IPS DF 6.9 (cell line): Measurements from ENCODE around the gene NR1H3.

Source experiments
- DNase-seq: peaks from one replicate; pipeline ENCODE4 v3.0.0-alpha.2; 2013; ENCODE audit warnings: low read depth, low spot score
- H3K27ac ChIP-seq: one replicate; pipeline ENCODE4 v1.5.1; 2013; ENCODE audit warnings: low read length, control low read depth
- H3K27me3 ChIP-seq: 2 replicates; pipeline ENCODE4 v1.6.1; 2013; ENCODE audit warnings: mild to moderate bottlenecking, low read length; ENCODE audit not compliant: control insufficient read depth, insufficient read depth
- H3K36me3 ChIP-seq: 2 replicates; pipeline ENCODE4 v1.6.1; 2013; ENCODE audit warnings: low read length; ENCODE audit not compliant: control insufficient read depth, insufficient read depth
- H3K4me1 ChIP-seq: 2 replicates; pipeline ENCODE4 v1.6.1; 2013; ENCODE audit warnings: low read length; ENCODE audit not compliant: control insufficient read depth, insufficient read depth
- H3K4me3 ChIP-seq: 2 replicates; pipeline ENCODE4 v1.5.1; 2013; ENCODE audit warnings: mild to moderate bottlenecking, low read length
- H3K9me3 ChIP-seq: 2 replicates; pipeline ENCODE4 v1.6.1; 2013; ENCODE audit warnings: low read length, inconsistent platforms; ENCODE audit not compliant: control insufficient read depth, insufficient read depth
- WGBS: extraction: QIAGEN DNeasy Blood & Tissue Kit; methylation state at CpG from one replicate; pipeline ENCODE4 v1.1.7; 2013; ENCODE audit warnings: mixed read lengths, missing lambda C conversion rate; ENCODE audit not compliant: insufficient read length, insufficient coverage; 5-methylcytosine and 5-hydroxymethylcytosine counted together

NR1H3 gene

DNA sequence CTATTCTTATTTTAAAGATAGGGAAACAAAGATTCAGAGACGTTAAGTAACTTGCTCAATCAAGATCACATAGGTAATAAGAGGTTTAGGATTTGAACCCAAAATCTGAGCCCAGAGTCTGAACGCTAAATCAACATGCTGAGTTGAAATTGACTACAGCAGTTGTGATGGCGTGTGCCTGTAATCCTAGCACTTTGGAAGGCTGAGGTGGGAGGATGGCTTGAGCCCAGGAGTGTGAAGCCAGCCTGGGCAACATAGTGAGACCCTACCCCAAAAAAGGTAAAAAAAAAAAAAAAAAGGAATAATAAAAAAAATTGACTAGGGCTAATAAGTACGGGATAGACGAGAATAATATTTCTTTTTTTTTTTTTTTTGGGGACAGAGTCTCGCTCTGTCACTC, 1.4 kb upstream of the NR1H3 start:
- Histone ChIP-seq H3K9me3 (no peaks in the 10 kb centered on the region), H3K36me3 (no peaks in the 10 kb centered on the region; the same call in 1 of the 2 replicates), H3K4me3 (no peak overlapping the region), H3K27ac (no peak overlapping the region), H3K4me1 (peaks cover 3% of the 10 kb centered on the region; the same call in 1 of the 2 replicates), H3K27me3 (no peaks in the 10 kb centered on the region)
- WGBS: no CpG with 5 or more reads among the region's 6 CpGs
- DNase-seq: no peak

DNA sequence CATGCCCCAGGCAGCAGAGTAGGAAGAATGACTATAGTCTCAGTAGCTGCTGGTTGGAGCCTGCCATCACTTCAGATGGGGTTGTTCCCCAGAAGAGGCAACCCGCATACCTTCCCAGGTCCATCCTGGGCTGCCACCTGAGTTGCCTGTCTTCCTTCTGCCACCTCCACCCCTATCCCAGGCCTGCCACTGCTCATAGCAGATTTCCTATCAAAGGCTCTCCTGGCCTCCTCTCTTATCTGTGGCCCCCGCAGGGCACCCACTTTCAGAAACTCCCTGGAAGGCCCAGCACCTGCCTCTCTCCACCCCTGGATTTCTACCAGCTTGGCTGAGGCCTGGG, 649 bp upstream of the NR1H3 start:
- Histone ChIP-seq H3K9me3 (no peaks in the 10 kb centered on the region), H3K27me3 (no peaks in the 10 kb centered on the region), H3K4me3 (no peak overlapping the region; the same call in 1 of the 2 replicates), H3K36me3 (no peaks in the 10 kb centered on the region; the same call in 1 of the 2 replicates), H3K27ac (no peak overlapping the region), H3K4me1 (peaks cover 3% of the 10 kb centered on the region; the same call in 1 of the 2 replicates)
- no peak for DNase-seq
- WGBS: no CpG with 5 or more reads among the region's 2 CpGs

DNA sequence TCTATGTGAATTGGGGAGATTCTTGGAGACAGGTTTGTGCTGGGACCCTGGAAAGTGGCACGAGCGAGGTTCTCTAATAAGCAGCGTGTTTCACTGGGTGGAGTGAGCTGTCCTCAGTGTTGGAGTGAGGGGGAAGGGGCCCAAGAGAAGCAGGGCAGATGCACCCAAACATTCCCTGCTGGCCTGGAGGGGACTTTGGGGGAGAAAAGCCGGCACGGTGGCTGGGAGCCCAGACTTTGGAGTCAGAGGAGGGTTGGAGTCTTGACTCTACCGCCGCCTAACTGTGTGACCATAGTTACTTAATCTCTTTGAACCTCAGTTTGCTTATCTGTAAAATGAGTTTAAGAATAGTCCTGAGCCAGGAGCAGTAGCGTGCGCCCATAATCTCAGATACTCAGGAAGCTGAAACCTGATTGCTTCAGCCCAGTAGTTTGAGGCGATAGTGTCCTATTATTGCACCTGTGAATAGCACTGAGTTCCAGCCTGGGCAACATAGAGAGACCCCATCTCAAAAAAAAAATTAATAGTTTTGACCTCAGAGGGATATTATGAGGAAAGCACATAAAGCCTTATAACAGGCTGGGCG, 614 bp downstream of the NR1H3 start:
- no peaks in the 10 kb centered on the region; the same call in 1 of the 2 replicates for H3K36me3 ChIP-seq
- H3K4me3 ChIP-seq: no peak overlapping the region
- DNase-seq: no peak
- H3K9me3 ChIP-seq: no peaks in the 10 kb centered on the region
- peaks cover 3% of the 10 kb centered on the region; the same call in 1 of the 2 replicates for H3K4me1 ChIP-seq
- H3K27ac ChIP-seq: no peak overlapping the region
- H3K27me3 ChIP-seq: no peaks in the 10 kb centered on the region
- no CpG with 5 or more reads among the region's 11 CpGs for WGBS

DNA sequence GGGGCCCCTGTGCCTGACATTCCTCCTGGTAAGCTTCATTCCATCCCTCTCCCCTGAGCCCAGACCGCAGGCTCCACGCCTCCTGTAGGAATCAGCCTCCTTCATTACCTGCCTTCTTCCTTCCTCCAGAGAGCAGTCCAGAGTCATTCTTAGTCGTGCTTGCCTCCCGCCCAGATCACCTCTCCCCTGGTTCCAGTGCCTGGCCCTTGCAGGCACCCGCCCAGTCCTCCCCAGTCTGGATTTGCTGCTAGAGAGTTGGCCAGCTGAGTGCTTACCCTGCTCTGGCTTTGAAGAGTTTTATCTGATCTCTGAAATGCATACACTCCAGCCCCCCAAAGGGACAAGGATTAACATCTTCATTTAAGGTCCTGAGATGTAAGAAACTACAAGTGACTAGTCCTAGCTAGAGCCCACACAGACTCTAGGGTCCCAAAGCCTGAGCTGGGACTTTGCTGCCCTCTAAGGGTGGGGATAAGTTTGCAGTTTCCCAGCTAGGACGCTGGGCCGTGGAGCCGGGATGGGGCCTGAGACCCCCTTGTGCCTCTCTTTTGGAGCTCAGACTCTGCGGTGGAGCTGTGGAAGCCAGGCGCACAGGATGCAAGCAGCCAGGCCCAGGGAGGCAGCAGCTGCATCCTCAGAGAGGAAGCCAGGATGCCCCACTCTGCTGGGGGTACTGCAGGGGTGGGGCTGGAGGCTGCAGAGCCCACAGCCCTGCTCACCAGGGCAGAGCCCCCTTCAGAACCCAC, 1.6 kb downstream of the NR1H3 start:
- no CpG with 5 or more reads among the region's 10 CpGs for WGBS
- Histone ChIP-seq H3K4me3 (no peak overlapping the region), H3K36me3 (no peaks in the 10 kb centered on the region; the same call in 1 of the 2 replicates), H3K27ac (no peak overlapping the region), H3K27me3 (no peaks in the 10 kb centered on the region), H3K9me3 (no peaks in the 10 kb centered on the region), H3K4me1 (peaks cover 3% of the 10 kb centered on the region; the same call in 1 of the 2 replicates)
- DNase-seq: no peak

DNA sequence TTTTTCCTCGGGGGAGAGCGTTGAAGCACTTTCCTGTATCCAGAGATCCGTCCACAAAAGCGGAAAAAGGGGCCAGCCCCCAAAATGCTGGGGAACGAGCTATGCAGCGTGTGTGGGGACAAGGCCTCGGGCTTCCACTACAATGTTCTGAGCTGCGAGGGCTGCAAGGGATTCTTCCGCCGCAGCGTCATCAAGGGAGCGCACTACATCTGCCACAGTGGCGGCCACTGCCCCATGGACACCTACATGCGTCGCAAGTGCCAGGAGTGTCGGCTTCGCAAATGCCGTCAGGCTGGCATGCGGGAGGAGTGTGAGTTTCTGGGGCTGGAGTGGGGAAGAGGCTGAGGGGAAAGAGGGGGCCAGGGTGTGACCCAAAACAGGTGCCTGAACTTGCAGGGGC, 2.6 kb downstream of the NR1H3 start:
- Histone ChIP-seq H3K36me3 (no peaks in the 10 kb centered on the region; the same call in 1 of the 2 replicates), H3K4me3 (no peak overlapping the region), H3K27me3 (no peaks in the 10 kb centered on the region), H3K4me1 (peaks cover 3% of the 10 kb centered on the region; the same call in 1 of the 2 replicates), H3K27ac (no peak overlapping the region), H3K9me3 (no peaks in the 10 kb centered on the region)
- DNase-seq: no peak
- WGBS: no CpG with 5 or more reads among the region's 19 CpGs

DNA sequence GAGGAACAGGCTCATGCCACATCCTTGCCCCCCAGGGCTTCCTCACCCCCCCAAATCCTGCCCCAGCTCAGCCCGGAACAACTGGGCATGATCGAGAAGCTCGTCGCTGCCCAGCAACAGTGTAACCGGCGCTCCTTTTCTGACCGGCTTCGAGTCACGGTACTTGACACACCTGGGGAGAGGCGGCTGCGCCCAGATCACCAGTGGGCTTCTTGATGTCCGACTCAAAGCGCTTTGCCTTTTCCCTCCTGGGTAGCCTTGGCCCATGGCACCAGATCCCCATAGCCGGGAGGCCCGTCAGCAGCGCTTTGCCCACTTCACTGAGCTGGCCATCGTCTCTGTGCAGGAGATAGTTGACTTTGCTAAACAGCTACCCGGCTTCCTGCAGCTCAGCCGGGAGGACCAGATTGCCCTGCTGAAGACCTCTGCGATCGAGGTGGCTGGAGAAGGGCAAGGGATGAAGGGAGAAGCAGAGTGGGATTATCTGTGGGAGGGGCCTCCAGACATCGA, 3.5 kb downstream of the NR1H3 start:
- Histone ChIP-seq H3K27ac (no peak overlapping the region), H3K36me3 (no peaks in the 10 kb centered on the region; the same call in 1 of the 2 replicates), H3K4me3 (no peak overlapping the region), H3K4me1 (peaks cover 3% of the 10 kb centered on the region; the same call in 1 of the 2 replicates), H3K9me3 (no peaks in the 10 kb centered on the region), H3K27me3 (no peaks in the 10 kb centered on the region)
- no peak for DNase-seq
- no CpG with 5 or more reads among the region's 22 CpGs for WGBS

DNA sequence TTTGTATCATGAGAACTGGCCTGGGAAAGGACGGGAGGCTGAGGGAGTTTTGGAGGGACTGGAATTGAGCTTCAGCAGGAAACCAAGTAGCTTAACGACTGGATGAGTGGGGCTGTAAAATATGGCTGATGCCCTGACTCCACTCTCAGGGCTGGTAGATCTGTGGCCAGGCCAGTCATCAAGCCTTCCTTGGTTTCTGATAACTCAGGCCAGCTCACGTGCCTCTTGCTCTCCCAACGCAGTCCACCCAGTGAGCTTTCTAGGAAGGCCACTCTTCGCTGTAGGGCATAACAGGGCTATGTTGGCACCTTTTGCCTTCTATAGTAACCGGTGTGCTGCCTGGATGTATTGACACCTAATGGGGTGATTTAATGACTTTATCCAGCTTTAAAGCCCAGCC, 6.3 kb downstream of the NR1H3 start:
- WGBS: no CpG with 5 or more reads among the region's 6 CpGs
- Histone ChIP-seq H3K4me3 (no peak overlapping the region), H3K9me3 (no peaks in the 10 kb centered on the region), H3K36me3 (no peaks in the 10 kb centered on the region; the same call in 1 of the 2 replicates), H3K27me3 (no peaks in the 10 kb centered on the region), H3K27ac (no peak overlapping the region), H3K4me1 (peaks cover 8% of the 10 kb centered on the region)
- DNase-seq: no peak

DNA sequence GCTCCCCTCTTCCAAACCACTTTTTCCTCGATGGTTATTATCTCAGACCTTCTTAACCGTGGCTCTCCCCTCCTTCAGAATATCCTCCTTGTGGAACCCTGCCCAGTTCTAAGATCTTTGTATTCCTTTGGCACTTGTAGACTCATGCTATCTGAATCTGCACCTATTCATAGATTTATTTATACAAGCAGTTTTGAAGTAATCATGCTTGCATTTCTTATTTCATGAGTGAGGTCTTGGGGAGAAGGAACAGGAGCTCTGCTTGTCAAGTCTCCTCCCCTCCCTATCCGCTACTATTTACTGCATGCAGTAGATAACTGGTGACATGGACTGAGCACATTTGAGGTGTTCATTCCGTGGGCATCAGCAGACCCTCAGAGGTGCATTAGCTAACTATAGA, 6.7 kb downstream of the NR1H3 start:
- Histone ChIP-seq H3K4me1 (peaks cover 5% of the 10 kb centered on the region; the same call in 1 of the 2 replicates), H3K27me3 (no peaks in the 10 kb centered on the region), H3K27ac (no peak overlapping the region), H3K4me3 (no peak overlapping the region), H3K9me3 (no peaks in the 10 kb centered on the region), H3K36me3 (no peaks in the 10 kb centered on the region; the same call in 1 of the 2 replicates)
- DNase-seq: no peak
- WGBS: no CpG with 5 or more reads among the region's 4 CpGs

DNA sequence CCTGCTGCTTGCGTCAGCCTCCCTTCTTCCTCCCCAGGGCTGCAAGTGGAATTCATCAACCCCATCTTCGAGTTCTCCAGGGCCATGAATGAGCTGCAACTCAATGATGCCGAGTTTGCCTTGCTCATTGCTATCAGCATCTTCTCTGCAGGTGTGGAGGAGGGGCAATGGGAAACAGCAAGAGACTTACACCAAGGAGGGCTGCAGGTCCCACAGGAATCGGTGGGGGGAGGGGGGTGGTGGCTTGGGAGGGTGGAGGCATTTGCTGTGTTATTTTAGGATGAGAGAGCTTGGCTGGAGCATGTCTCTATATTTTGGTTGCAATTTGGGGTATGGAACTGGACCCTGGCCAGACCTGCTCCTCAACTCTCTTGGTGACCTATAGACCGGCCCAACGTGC, 10.1 kb downstream of the NR1H3 start:
- Histone ChIP-seq H3K27ac (no peak overlapping the region), H3K4me1 (peaks cover 6% of the 10 kb centered on the region; the same call in 1 of the 2 replicates), H3K9me3 (no peaks in the 10 kb centered on the region), H3K4me3 (no peak overlapping the region), H3K27me3 (no peaks in the 10 kb centered on the region), H3K36me3 (no peaks in the 10 kb centered on the region)
- WGBS: no CpG with 5 or more reads among the region's 6 CpGs
- no peak for DNase-seq

DNA sequence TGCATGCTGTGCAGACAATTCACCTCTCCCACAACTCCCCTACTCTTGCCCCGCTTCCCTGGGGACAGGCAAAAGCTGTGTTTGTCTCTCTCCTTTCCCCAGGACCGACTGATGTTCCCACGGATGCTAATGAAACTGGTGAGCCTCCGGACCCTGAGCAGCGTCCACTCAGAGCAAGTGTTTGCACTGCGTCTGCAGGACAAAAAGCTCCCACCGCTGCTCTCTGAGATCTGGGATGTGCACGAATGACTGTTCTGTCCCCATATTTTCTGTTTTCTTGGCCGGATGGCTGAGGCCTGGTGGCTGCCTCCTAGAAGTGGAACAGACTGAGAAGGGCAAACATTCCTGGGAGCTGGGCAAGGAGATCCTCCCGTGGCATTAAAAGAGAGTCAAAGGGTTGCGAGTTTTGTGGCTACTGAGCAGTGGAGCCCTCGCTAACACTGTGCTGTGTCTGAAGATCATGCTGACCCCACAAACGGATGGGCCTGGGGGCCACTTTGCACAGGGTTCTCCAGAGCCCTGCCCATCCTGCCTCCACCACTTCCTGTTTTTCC, 10.7 kb downstream of the NR1H3 start:
- no CpG with 5 or more reads among the region's 13 CpGs for WGBS
- no peaks in the 10 kb centered on the region for H3K27me3 ChIP-seq
- no peak overlapping the region for H3K27ac ChIP-seq
- no peaks in the 10 kb centered on the region for H3K36me3 ChIP-seq
- H3K4me1 ChIP-seq: peaks cover 6% of the 10 kb centered on the region; the same call in 1 of the 2 replicates
- H3K4me3 ChIP-seq: no peak overlapping the region; the same call in 1 of the 2 replicates
- no peak for DNase-seq
- H3K9me3 ChIP-seq: no peaks in the 10 kb centered on the region
